Endodermal cell (in vitro differentiated cells): Measurements from ENCODE around the gene ATG12. TPM values are rescaled to one million over a fixed set of nuclear protein-coding genes. Genes with fewer than 3 reads are reported as not detected.

Experiments used
- DNase-seq: peaks from one replicate; pipeline ENCODE4 v3.0.0-alpha.2; 2017
- H3K27ac ChIP-seq: 2 replicates; pipeline ENCODE4 v1.5.1; 2013; ENCODE audit warnings: mild to moderate bottlenecking, low read depth, low read length, moderate library complexity
- H3K27me3 ChIP-seq: 2 replicates; pipeline ENCODE4 v1.6.1; 2013; ENCODE audit warnings: mild to moderate bottlenecking, low read length, moderate library complexity; ENCODE audit not compliant: insufficient read depth, control insufficient read depth, poor library complexity, severe bottlenecking
- H3K36me3 ChIP-seq: 2 replicates; pipeline ENCODE4 v1.7.0; 2013; ENCODE audit warnings: mild to moderate bottlenecking, low read length, moderate library complexity; ENCODE audit not compliant: control insufficient read depth, insufficient read depth
- H3K4me1 ChIP-seq: one replicate; pipeline ENCODE4 v1.7.0; 2013; ENCODE audit warnings: low read length; ENCODE audit not compliant: control insufficient read depth, insufficient read depth
- H3K4me3 ChIP-seq: 2 replicates; pipeline ENCODE4 v1.5.1; 2013; ENCODE audit warnings: mild to moderate bottlenecking, low read length, moderate library complexity
- H3K9ac ChIP-seq: 2 replicates; pipeline ENCODE4 v1.6.1; 2013; ENCODE audit warnings: mild to moderate bottlenecking, low read length, moderate library complexity; ENCODE audit not compliant: poor library complexity, severe bottlenecking; ENCODE audit errors: extremely low read depth
- H3K9me3 ChIP-seq: 2 replicates; pipeline ENCODE4 v1.6.1; 2013; ENCODE audit warnings: mild to moderate bottlenecking, low read length, moderate library complexity; ENCODE audit not compliant: control insufficient read depth
- H3K27ac Mint-ChIP-seq: 2 replicates; pipeline ENCODE4 v1.8.0; 2020; ENCODE audit warnings: mixed read lengths
- H3K27me3 Mint-ChIP-seq: 2 replicates; pipeline ENCODE4 v1.8.0; 2021; ENCODE audit warnings: mild to moderate bottlenecking, mixed read lengths; ENCODE audit not compliant: insufficient read depth
- H3K36me3 Mint-ChIP-seq: 2 replicates; pipeline ENCODE4 v1.8.0; 2020; ENCODE audit warnings: low read depth, mixed read lengths
- H3K4me1 Mint-ChIP-seq: 2 replicates; pipeline ENCODE4 v1.8.0; 2020; ENCODE audit warnings: mixed read lengths
- H3K4me3 Mint-ChIP-seq: 2 replicates; pipeline ENCODE4 v1.8.0; 2020; ENCODE audit warnings: mild to moderate bottlenecking, moderate library complexity, mixed read lengths
- H3K9me3 Mint-ChIP-seq: 2 replicates; pipeline ENCODE4 v1.8.0; 2020; ENCODE audit warnings: mild to moderate bottlenecking, mixed read lengths
- WGBS, 2 experiments: methylation state at CpG; one replicate each; pipeline versions ENCODE4 v1.1.5 to v1.1.7; 2013; ENCODE audit warnings: missing lambda C conversion rate in 2 of 2, mixed read lengths in 1 of 2; ENCODE audit not compliant: insufficient coverage in 1 of 2, insufficient read length in 1 of 2; 5-methylcytosine and 5-hydroxymethylcytosine counted together
- total RNA-seq, 2 donors: library from RNA; stranded (reverse); fragmentation: NEBNext Ultra II Directional in 1 of 2; extraction: Animal tissue kit (Norgen Biotek cat#: 25700) in 1 of 2; gene quantifications; 2 replicates in 1 of 2; 3 replicates in 1 of 2; pipeline ENCODE4 v1.2.1, GENCODE V29; 2021
- TF ChIP-seq, protein P1 (sequence below): fragments of 200-600 bp; sonication (generic); conservative IDR thresholded peaks from 2 replicates; pipeline ENCODE4 v1.5.0; 2021; ENCODE audit warnings: antibody characterized with exemption, mild to moderate bottlenecking

Gene ATG12
- total RNA-seq, 2 donors from 2014 or later: 47.9 to 57.8 TPM

DNA sequence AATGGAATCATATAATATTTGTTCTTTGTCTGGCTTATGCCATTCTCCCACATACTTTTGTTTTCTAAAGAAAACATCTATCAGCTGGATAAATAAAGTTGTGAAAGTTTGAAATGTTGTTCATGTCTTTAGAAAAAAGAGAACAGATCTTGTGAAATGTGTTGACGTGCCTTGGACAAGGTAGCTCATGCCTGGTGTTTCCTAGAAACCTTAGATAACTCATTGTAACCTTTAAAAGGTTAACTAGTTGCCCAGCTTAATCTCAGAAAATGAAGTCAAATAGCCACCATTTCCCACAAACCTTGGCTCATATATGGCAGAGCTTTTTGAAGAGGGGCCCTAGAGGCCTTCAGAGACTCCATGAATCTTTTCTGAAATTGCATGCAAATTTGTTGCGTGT lies 40.2 kb downstream of the ATG12 start:
- H3K27me3 Mint-ChIP-seq: no peaks in the 10 kb centered on the region
- Histone ChIP-seq H3K4me3 (no peak overlapping the region), H3K9ac (no peak overlapping the region), H3K27me3 (no peaks in the 10 kb centered on the region), H3K4me1 (no peaks in the 10 kb centered on the region), H3K9me3 (no peaks in the 10 kb centered on the region), H3K36me3 (peaks cover 4% of the 10 kb centered on the region), H3K27ac (no peak overlapping the region)
- 96 to 100% methylated on average over 2 of the region's 2 CpGs for WGBS, 2 experiments
- TF ChIP-seq, protein P1, sequence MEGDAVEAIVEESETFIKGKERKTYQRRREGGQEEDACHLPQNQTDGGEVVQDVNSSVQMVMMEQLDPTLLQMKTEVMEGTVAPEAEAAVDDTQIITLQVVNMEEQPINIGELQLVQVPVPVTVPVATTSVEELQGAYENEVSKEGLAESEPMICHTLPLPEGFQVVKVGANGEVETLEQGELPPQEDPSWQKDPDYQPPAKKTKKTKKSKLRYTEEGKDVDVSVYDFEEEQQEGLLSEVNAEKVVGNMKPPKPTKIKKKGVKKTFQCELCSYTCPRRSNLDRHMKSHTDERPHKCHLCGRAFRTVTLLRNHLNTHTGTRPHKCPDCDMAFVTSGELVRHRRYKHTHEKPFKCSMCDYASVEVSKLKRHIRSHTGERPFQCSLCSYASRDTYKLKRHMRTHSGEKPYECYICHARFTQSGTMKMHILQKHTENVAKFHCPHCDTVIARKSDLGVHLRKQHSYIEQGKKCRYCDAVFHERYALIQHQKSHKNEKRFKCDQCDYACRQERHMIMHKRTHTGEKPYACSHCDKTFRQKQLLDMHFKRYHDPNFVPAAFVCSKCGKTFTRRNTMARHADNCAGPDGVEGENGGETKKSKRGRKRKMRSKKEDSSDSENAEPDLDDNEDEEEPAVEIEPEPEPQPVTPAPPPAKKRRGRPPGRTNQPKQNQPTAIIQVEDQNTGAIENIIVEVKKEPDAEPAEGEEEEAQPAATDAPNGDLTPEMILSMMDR: no peak
- no peak overlapping the region for H3K27ac Mint-ChIP-seq
- no peak overlapping the region for H3K4me3 Mint-ChIP-seq
- H3K4me1 Mint-ChIP-seq: no peaks in the 10 kb centered on the region
- H3K9me3 Mint-ChIP-seq: no peaks in the 10 kb centered on the region
- H3K36me3 Mint-ChIP-seq: peaks cover 6% of the 10 kb centered on the region
- DNase-seq: no peak

DNA sequence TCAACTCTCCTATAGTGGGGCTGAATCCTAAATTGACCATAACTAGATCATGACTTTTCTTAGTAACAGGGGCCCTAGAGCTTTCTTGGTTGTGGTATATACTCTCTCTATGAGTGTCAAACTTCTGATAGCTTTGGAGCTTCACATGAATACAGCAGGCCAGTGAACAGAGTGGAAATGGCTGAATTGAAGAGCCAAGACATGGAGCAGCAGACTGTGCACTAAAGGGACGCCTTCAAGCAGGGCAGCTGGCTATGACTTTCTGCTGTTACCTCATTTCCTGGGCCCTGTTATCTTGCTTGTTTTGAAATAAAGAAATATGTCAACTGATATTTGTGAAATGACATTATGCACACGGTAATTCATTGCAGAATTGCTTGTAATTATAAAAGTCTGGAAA lies 41.3 kb downstream of the ATG12 start:
- Mint-ChIP-seq H3K27me3 (no peaks in the 10 kb centered on the region), H3K9me3 (no peaks in the 10 kb centered on the region), H3K36me3 (peaks cover 5% of the 10 kb centered on the region), H3K4me3 (no peak overlapping the region), H3K27ac (no peak overlapping the region), H3K4me1 (peaks cover 3% of the 10 kb centered on the region)
- 82 to 86% methylated on average over 2 of the region's 2 CpGs for WGBS, 2 experiments
- TF ChIP-seq, protein P1: no peak
- Histone ChIP-seq H3K27ac (no peak overlapping the region), H3K9me3 (no peaks in the 10 kb centered on the region), H3K4me1 (no peaks in the 10 kb centered on the region), H3K4me3 (no peak overlapping the region), H3K27me3 (no peaks in the 10 kb centered on the region), H3K9ac (no peak overlapping the region), H3K36me3 (peaks cover 3% of the 10 kb centered on the region)
- DNase-seq: no peak

DNA sequence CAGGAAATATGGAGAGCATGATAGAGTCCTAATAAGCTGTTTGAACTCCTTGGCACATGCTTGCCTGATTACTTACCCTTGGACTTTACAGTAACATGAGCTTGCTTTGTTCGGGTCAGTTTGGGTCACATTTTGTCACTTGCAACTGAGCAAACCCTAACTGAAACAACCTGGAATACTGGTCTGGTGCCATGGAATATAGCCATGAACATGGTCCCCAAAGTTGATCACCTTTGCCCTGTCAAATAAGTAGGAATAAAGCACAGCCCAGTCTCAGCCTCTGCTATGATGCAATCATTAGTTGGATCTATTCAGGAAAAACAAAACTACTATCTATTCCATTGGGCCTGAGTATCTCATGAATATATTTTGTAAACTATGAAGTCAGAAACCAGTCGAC lies 43.1 kb downstream of the ATG12 start:
- no peaks in the 10 kb centered on the region for H3K4me1 ChIP-seq
- H3K27ac ChIP-seq: no peak overlapping the region
- no peak overlapping the region for H3K9ac ChIP-seq
- no peaks in the 10 kb centered on the region for H3K36me3 ChIP-seq
- H3K4me3 ChIP-seq: no peak overlapping the region
- Mint-ChIP-seq H3K9me3 (no peaks in the 10 kb centered on the region), H3K4me1 (peaks cover 8% of the 10 kb centered on the region), H3K36me3 (no peaks in the 10 kb centered on the region), H3K27ac (no peak overlapping the region), H3K4me3 (no peak overlapping the region), H3K27me3 (no peaks in the 10 kb centered on the region)
- H3K9me3 ChIP-seq: no peaks in the 10 kb centered on the region
- 97 to 100% methylated on average over 2 of the region's 2 CpGs for WGBS, 2 experiments
- TF ChIP-seq, protein P1: no peak
- H3K27me3 ChIP-seq: no peaks in the 10 kb centered on the region
- no peak for DNase-seq
